ENCODE data around the gene CRYGS. TPM values are rescaled to one million over a fixed set of nuclear protein-coding genes. Genes with fewer than 3 reads are reported as not detected.

CRYGS gene
- total RNA-seq, 1 donor from 2014 or later: 1.3 TPM

- Mint-ChIP-seq H3K9me3 (ENCODE audit: unreplicated experiment) (peaks cover 2% of the 10 kb centered on the region), H3K27ac (ENCODE audit: unreplicated experiment) (no peak overlapping the region), H3K36me3 (ENCODE audit: low read depth, unreplicated experiment) (peaks cover 2% of the 10 kb centered on the region), H3K4me1 (ENCODE audit: low read depth, unreplicated experiment) (peaks cover 5% of the 10 kb centered on the region), H3K4me3 (ENCODE audit: unreplicated experiment) (no peak overlapping the region), H3K27me3 (ENCODE audit: low read depth, unreplicated experiment) (peaks cover 52% of the 10 kb centered on the region)
- TF ChIP-seq CTCF (IDR thresholded peaks at IDR 0.05; ENCODE audit: insufficient read depth, low read depth, low read length) (no peak), EZH2 (IDR thresholded peaks at IDR 0.05; ENCODE audit: insufficient read depth, low read length) (no peak)
- Histone ChIP-seq H3K79me2 (ENCODE audit: insufficient read depth, low read length) (no peaks in the 10 kb centered on the region), H4K20me1 (ENCODE audit: insufficient read depth, low read length) (no peaks in the 10 kb centered on the region), H3K27me3 (ENCODE audit: insufficient read depth, low read length) (peaks cover 20% of the 10 kb centered on the region), H3K27ac (ENCODE audit: low read depth, low read length) (no peak overlapping the region), H3K9me3 (ENCODE audit: insufficient read depth, low read depth, low read length) (peaks cover 4% of the 10 kb centered on the region), H3K4me2 (ENCODE audit: low read length) (no peak overlapping the region), H2AFZ (ENCODE audit: low read depth, low read length) (no peak overlapping the region), H3K9ac (ENCODE audit: low read length) (no peak overlapping the region), H3K4me1 (ENCODE audit: insufficient read depth, low read length) (no peaks in the 10 kb centered on the region), H3K4me3 (ENCODE audit: insufficient read depth, low read depth, low read length) (no peak overlapping the region), H3K36me3 (ENCODE audit: insufficient read depth, low read length) (no peaks in the 10 kb centered on the region)
- DNase-seq (ENCODE audit: low read depth) (no peak), FAIRE-seq (no peak)
These were observed 31.4 kb downstream of the CRYGS start for GRCh38 chr3:186512570-186513302.

- Histone ChIP-seq H3K36me3 (ENCODE audit: insufficient read depth, low read length) (no peaks in the 10 kb centered on the region), H3K27ac (ENCODE audit: low read depth, low read length) (no peak overlapping the region), H3K27me3 (ENCODE audit: insufficient read depth, low read length) (peaks cover 14% of the 10 kb centered on the region), H3K9me3 (ENCODE audit: insufficient read depth, low read depth, low read length) (no peaks in the 10 kb centered on the region), H3K4me2 (ENCODE audit: low read length) (no peak overlapping the region), H3K79me2 (ENCODE audit: insufficient read depth, low read length) (no peaks in the 10 kb centered on the region), H3K4me3 (ENCODE audit: insufficient read depth, low read depth, low read length) (no peak overlapping the region), H4K20me1 (ENCODE audit: insufficient read depth, low read length) (no peaks in the 10 kb centered on the region), H3K4me1 (ENCODE audit: insufficient read depth, low read length) (no peaks in the 10 kb centered on the region), H3K9ac (ENCODE audit: low read length) (no peak overlapping the region), H2AFZ (ENCODE audit: low read depth, low read length) (no peak overlapping the region)
- Mint-ChIP-seq H3K4me1 (ENCODE audit: low read depth, unreplicated experiment) (peaks cover 5% of the 10 kb centered on the region), H3K4me3 (ENCODE audit: unreplicated experiment) (no peak overlapping the region), H3K36me3 (ENCODE audit: low read depth, unreplicated experiment) (peaks cover 2% of the 10 kb centered on the region), H3K9me3 (ENCODE audit: unreplicated experiment) (peaks cover 2% of the 10 kb centered on the region), H3K27me3 (ENCODE audit: low read depth, unreplicated experiment) (peaks cover 52% of the 10 kb centered on the region), H3K27ac (ENCODE audit: unreplicated experiment) (no peak overlapping the region)
- FAIRE-seq (no peak), DNase-seq (ENCODE audit: low read depth) (no peak)
- TF ChIP-seq CTCF (IDR thresholded peaks at IDR 0.05; ENCODE audit: insufficient read depth, low read depth, low read length): no peak
- TF ChIP-seq EZH2 (IDR thresholded peaks at IDR 0.05; ENCODE audit: insufficient read depth, low read length): no peak
These were observed 32.5 kb downstream of the CRYGS start for GRCh38 chr3:186511702-186512101.

DNA sequence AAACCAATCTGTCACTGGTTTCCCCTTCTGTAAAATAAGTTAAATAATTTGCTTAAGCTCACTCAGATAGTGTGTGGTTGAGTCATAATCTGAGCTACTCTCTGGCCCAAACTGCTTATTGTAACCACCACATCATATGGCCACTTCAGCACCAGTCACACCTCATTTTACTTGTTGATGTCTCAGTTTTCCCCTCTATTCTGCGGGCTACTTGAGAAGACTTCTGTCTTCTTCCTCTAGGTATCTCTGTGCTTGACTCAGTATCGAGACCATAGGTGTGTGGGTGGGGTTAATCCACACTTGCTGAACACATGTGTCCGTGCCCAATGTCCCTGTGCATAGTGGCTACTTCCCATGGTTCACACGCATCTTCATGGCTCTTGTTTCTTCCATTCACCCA, 32.9 kb downstream of the CRYGS start:
- no peaks in the 10 kb centered on the region for H3K36me3 ChIP-seq (ENCODE audit: insufficient read depth, low read length)
- H3K27ac ChIP-seq (ENCODE audit: low read depth, low read length): no peak overlapping the region
- no peaks in the 10 kb centered on the region for H3K9me3 ChIP-seq (ENCODE audit: insufficient read depth, low read depth, low read length)
- H4K20me1 ChIP-seq (ENCODE audit: insufficient read depth, low read length): no peaks in the 10 kb centered on the region
- no peak overlapping the region for H3K27ac Mint-ChIP-seq (ENCODE audit: unreplicated experiment)
- no peaks in the 10 kb centered on the region for H3K9me3 Mint-ChIP-seq (ENCODE audit: unreplicated experiment)
- H3K27me3 Mint-ChIP-seq (ENCODE audit: low read depth, unreplicated experiment): peaks cover 52% of the 10 kb centered on the region
- DNase-seq (ENCODE audit: low read depth) (no peak), FAIRE-seq (no peak)
- peaks cover 5% of the 10 kb centered on the region for H3K4me1 Mint-ChIP-seq (ENCODE audit: low read depth, unreplicated experiment)
- no peak overlapping the region for H3K4me2 ChIP-seq (ENCODE audit: low read length)
- H2AFZ ChIP-seq (ENCODE audit: low read depth, low read length): no peak overlapping the region
- H3K9ac ChIP-seq (ENCODE audit: low read length): no peak overlapping the region
- no peaks in the 10 kb centered on the region for H3K79me2 ChIP-seq (ENCODE audit: insufficient read depth, low read length)
- peaks cover 2% of the 10 kb centered on the region for H3K36me3 Mint-ChIP-seq (ENCODE audit: low read depth, unreplicated experiment)
- TF ChIP-seq EZH2 (IDR thresholded peaks at IDR 0.05; ENCODE audit: insufficient read depth, low read length): no peak
- no peak for TF ChIP-seq CTCF (IDR thresholded peaks at IDR 0.05; ENCODE audit: insufficient read depth, low read depth, low read length)
- H3K4me3 ChIP-seq (ENCODE audit: insufficient read depth, low read depth, low read length): no peak overlapping the region
- H3K4me1 ChIP-seq (ENCODE audit: insufficient read depth, low read length): no peaks in the 10 kb centered on the region
- no peak overlapping the region for H3K4me3 Mint-ChIP-seq (ENCODE audit: unreplicated experiment)
- peaks cover 15% of the 10 kb centered on the region for H3K27me3 ChIP-seq (ENCODE audit: insufficient read depth, low read length)
